HepG2 (cell line): ENCODE measurements around the gene UBXN2A. TPM values are rescaled to one million over a fixed set of nuclear protein-coding genes. Genes with fewer than 3 reads are reported as not detected.

ENCODE experiments used
- ATAC-seq: fragments of 200-7000 bp; cut with Tn5 transposase; 3 replicates; pipeline ENCODE4 v1.9.1; 2020; ENCODE audit warnings: mild to moderate bottlenecking, moderate library complexity
- BruUV-seq: library from RNA; stranded (reverse); fragments of 400-500 nt; replicated peaks from 2 replicates; lab custom pipeline; 2021; lab: Mats Ljungman, UMichigan
- CTCF ChIA-PET: fragments of 300-600 bp; formaldehyde crosslinking; extraction: SDS; loops from one replicate; lab custom pipeline; 2021; ENCODE audit warnings: low total read pairs, inconsistent platforms, low intra/inter-chr PET ratio; lab: Yijun Ruan, JAX
- POLR2A ChIA-PET: fragments of 350-600 bp; sonication (Branson Sonifier 250); formaldehyde crosslinking; loops from one replicate; lab custom pipeline; 2020; ENCODE audit warnings: antibody characterized with exemption, inconsistent platforms; lab: Yijun Ruan, JAX
- DNase-seq: peaks from one replicate; pipeline ENCODE4 v3.0.0-alpha.2; 2015; ENCODE audit warnings: low spot score
- FAIRE-seq: peaks from 3 replicates; lab custom pipeline; 2011; peaks lifted over from hg19 to GRCh38; lab: Jason Lieb, UNC
- H2AFZ ChIP-seq: one replicate; pipeline ENCODE4 v1.6.1; 2011; ENCODE audit warnings: low read length, inconsistent platforms
- H3K27ac ChIP-seq: fragments of 300-600 bp; 3 replicates; pipeline ENCODE4 v1.8.0; 2011; ENCODE audit warnings: mixed run types, mild to moderate bottlenecking, mixed read lengths, low read length, inconsistent platforms; ENCODE audit not compliant: insufficient read depth; ENCODE audit errors: extremely low read length
- H3K27me3 ChIP-seq, 2 experiments: fragments of 200-600 bp in 1 of 2; 2 replicates in 1 of 2; 3 replicates in 1 of 2; pipeline versions ENCODE4 v1.6.0 to v1.8.0; 2011; ENCODE audit warnings: low read length in 2 of 2, mild to moderate bottlenecking in 2 of 2, moderate library complexity in 2 of 2, inconsistent platforms in 1 of 2; ENCODE audit not compliant: insufficient read depth in 2 of 2, control insufficient read depth in 1 of 2
- H3K36me3 ChIP-seq, 2 experiments: fragments of 200-600 bp in 1 of 2; replicated peaks in 1 of 2; 2 replicates in 1 of 2; 3 replicates in 1 of 2; pipeline versions ENCODE4 v1.5.1 to v1.8.0; 2011; ENCODE audit warnings: low read length in 2 of 2, inconsistent platforms in 1 of 2; ENCODE audit not compliant: insufficient read depth in 2 of 2, control insufficient read depth in 1 of 2
- H3K4me1 ChIP-seq: 2 replicates; pipeline ENCODE4 v1.5.1; 2012; ENCODE audit warnings: low read length, inconsistent platforms; ENCODE audit not compliant: insufficient read depth
- H3K4me2 ChIP-seq: 2 replicates; pipeline ENCODE4 v1.6.0; 2011; ENCODE audit warnings: low read depth, low read length, inconsistent platforms
- H3K4me3 ChIP-seq, 3 experiments: fragments of 200-600 bp in 1 of 3; sonication (generic), shearing (Covaris generic) in 1 of 3; replicated peaks in 1 of 3; 2 replicates each; pipeline ENCODE4 v1.5.1; 2011 to 2016; ENCODE audit warnings: low read length in 3 of 3, inconsistent platforms in 2 of 3, low read depth in 2 of 3, mild to moderate bottlenecking in 2 of 3, control low read depth in 1 of 3, mixed read lengths in 1 of 3; ENCODE audit not compliant: insufficient read depth in 1 of 3
- H3K79me2 ChIP-seq: one replicate; pipeline ENCODE4 v1.6.1; 2011; ENCODE audit warnings: low read length, inconsistent platforms; ENCODE audit not compliant: insufficient read depth
- H3K9ac ChIP-seq: 2 replicates; pipeline ENCODE4 v1.6.0; 2011; ENCODE audit warnings: mild to moderate bottlenecking, low read depth, low read length, inconsistent platforms; ENCODE audit not compliant: insufficient read depth
- H3K9me3 ChIP-seq: 2 replicates; pipeline ENCODE4 v1.5.1; 2012; ENCODE audit warnings: mild to moderate bottlenecking, low read length
- H4K20me1 ChIP-seq: 2 replicates; pipeline ENCODE4 v1.6.0; 2011; ENCODE audit warnings: inconsistent platforms, mild to moderate bottlenecking, low read length, moderate library complexity; ENCODE audit not compliant: insufficient read depth
- CEBPB ChIP-seq: IDR thresholded peaks from 2 replicates; pipeline ENCODE4 v1.6.1; 2011; ENCODE audit warnings: low read depth, low read length, improper control_type of control experiment, borderline replicate concordance
- ELF3 ChIP-seq: IDR thresholded peaks from 2 replicates; pipeline ENCODE4 v1.6.1; 2016; ENCODE audit warnings: missing genetic modification reagents, missing compliant biosample characterization
- MTERF4 ChIP-seq: sonication (generic); formaldehyde crosslinking; IDR thresholded peaks from 2 replicates; pipeline ENCODE4 v1.8.0; 2023; ENCODE audit warnings: mild to moderate bottlenecking, missing genetic modification reagents
- NFATC3 ChIP-seq: sonication (generic); formaldehyde crosslinking; IDR thresholded peaks from 2 replicates; pipeline ENCODE4 v1.5.1; 2020; ENCODE audit warnings: mild to moderate bottlenecking, missing genetic modification reagents
- ZBTB7B ChIP-seq: sonication (generic); formaldehyde crosslinking; IDR thresholded peaks from 2 replicates; pipeline ENCODE4 v1.4.0; 2020; ENCODE audit warnings: missing genetic modification reagents
- ZUFSP ChIP-seq: sonication (generic); formaldehyde crosslinking; IDR thresholded peaks from 2 replicates; pipeline ENCODE4 v1.9.0; 2021; ENCODE audit warnings: missing genetic modification reagents, mild to moderate bottlenecking, borderline replicate concordance
- WGBS: methylation state at CpG from one replicate; pipeline ENCODE4 v1.1.6; 2017; ENCODE audit warnings: low lambda C conversion rate; 5-methylcytosine and 5-hydroxymethylcytosine counted together
- in situ Hi-C: cut with HindIII; loops from 2 replicates; pipeline ENCODE4 v1.10.0; 2017; ENCODE audit warnings: low pct_unique_long_range_greater_than_20kb; ENCODE audit not compliant: extremely low pct_ligation_motif_present
- intact Hi-C: fragments of 100-400 bp; cut with micrococcal nuclease; formaldehyde crosslinking; loops from one replicate; pipeline ENCODE4 v1.10.0; 2022; ENCODE audit not compliant: unreplicated experiment
- polyA plus RNA-seq, 8 experiments: library from polyadenylated mRNA; depleted of rRNA in 3 of 8; stranded (reverse) in 7 of 8; unstranded in 1 of 8; fragments of >200 nt; fragmentation: Illumina TruSeq in 4 of 8; extraction: Trizol in 4 of 8; gene quantifications; 2 replicates each; pipeline versions ENCODE4 v1.2.1 to v1.2.3, GENCODE V29; 2011 to 2016; ENCODE audit warnings: low read depth in 4 of 8, missing spikeins in 1 of 8, mixed read lengths in 1 of 8; ENCODE audit not compliant: insufficient read depth in 1 of 8
- total RNA-seq, 5 experiments: library from RNA; depleted of rRNA; stranded (reverse); fragments of >200 nt; fragmentation: Illumina TruSeq; extraction: Trizol; gene quantifications; 2 replicates each; pipeline ENCODE4 v1.2.3, GENCODE V29; 2016; ENCODE audit warnings: low read depth in 1 of 5
- TF ChIP-seq, protein P1 (sequence below): sonication (generic); formaldehyde crosslinking; IDR thresholded peaks from 2 replicates; pipeline ENCODE4 v1.4.0; 2020; ENCODE audit warnings: mild to moderate bottlenecking, low read depth, missing genetic modification reagents
- TF ChIP-seq, protein P2 (sequence below): sonication (generic); formaldehyde crosslinking; IDR thresholded peaks from 2 replicates; pipeline ENCODE4 v1.5.0; 2020; ENCODE audit warnings: mild to moderate bottlenecking, missing genetic modification reagents, moderate library complexity

Gene UBXN2A
- total and polyA plus RNA-seq, 2 of the 13 experiments (the other 11 are each of a cell fraction or from before 2014, with no cell fraction given) = 8.3 to 20.9 TPM

- TF ChIP-seq, protein P1, sequence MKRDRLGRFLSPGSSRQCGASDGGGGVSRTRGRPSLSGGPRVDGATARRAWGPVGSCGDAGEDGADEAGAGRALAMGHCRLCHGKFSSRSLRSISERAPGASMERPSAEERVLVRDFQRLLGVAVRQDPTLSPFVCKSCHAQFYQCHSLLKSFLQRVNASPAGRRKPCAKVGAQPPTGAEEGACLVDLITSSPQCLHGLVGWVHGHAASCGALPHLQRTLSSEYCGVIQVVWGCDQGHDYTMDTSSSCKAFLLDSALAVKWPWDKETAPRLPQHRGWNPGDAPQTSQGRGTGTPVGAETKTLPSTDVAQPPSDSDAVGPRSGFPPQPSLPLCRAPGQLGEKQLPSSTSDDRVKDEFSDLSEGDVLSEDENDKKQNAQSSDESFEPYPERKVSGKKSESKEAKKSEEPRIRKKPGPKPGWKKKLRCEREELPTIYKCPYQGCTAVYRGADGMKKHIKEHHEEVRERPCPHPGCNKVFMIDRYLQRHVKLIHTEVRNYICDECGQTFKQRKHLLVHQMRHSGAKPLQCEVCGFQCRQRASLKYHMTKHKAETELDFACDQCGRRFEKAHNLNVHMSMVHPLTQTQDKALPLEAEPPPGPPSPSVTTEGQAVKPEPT (CRISPR knock-in tag) = no peak
- TF ChIP-seq, all 625 proteins: peak for 0
Measured at GRCh38 chr2:24024996-24025663, 84.9 kb downstream of the UBXN2A start (continued).

GRCh38 chr2:24026233-24026632 lies 86.0 kb downstream of the UBXN2A start:
- Histone ChIP-seq H2AFZ (no peak overlapping the region), H3K79me2 (no peaks in the 10 kb centered on the region), H3K4me2 (no peak overlapping the region), H3K9me3 (no peaks in the 10 kb centered on the region), H3K4me1 (peaks cover 33% of the 10 kb centered on the region), H3K4me3 (no peak overlapping the region), H3K27me3 (no peaks in the 10 kb centered on the region), H4K20me1 (no peaks in the 10 kb centered on the region), H3K27ac (no peak overlapping the region), H3K36me3 (peaks cover 24 to 46% of the 10 kb centered on the region in 2 experiments), H3K9ac (no peak overlapping the region)
- TF ChIP-seq ELF3 = no peak
- no peak for TF ChIP-seq NFATC3
- TF ChIP-seq ZBTB7B (CRISPR knock-in tag) = no peak
- TF ChIP-seq, protein P2, sequence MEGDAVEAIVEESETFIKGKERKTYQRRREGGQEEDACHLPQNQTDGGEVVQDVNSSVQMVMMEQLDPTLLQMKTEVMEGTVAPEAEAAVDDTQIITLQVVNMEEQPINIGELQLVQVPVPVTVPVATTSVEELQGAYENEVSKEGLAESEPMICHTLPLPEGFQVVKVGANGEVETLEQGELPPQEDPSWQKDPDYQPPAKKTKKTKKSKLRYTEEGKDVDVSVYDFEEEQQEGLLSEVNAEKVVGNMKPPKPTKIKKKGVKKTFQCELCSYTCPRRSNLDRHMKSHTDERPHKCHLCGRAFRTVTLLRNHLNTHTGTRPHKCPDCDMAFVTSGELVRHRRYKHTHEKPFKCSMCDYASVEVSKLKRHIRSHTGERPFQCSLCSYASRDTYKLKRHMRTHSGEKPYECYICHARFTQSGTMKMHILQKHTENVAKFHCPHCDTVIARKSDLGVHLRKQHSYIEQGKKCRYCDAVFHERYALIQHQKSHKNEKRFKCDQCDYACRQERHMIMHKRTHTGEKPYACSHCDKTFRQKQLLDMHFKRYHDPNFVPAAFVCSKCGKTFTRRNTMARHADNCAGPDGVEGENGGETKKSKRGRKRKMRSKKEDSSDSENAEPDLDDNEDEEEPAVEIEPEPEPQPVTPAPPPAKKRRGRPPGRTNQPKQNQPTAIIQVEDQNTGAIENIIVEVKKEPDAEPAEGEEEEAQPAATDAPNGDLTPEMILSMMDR (CRISPR knock-in tag) = no peak
- no peak for TF ChIP-seq ZUFSP
- no peak for TF ChIP-seq CEBPB
- TF ChIP-seq MTERF4 (CRISPR knock-in tag) = no peak
- WGBS = 95% methylated on average over 2 of the region's 2 CpGs
- ChIA-PET CTCF (no interaction called here), POLR2A (interaction anchor here (1.4 to 5.2 kb wide), 6 partner anchors 11 to 100 kb away, joined by 4 to 20 read pairs (median 13); partner anchors contain the start of genes ATAD2B, TP53I3 and WDCP)
- DNase-seq (no peak), FAIRE-seq (no peak), ATAC-seq (no peak)
- BruUV-seq = no TSS peak
- intact Hi-C loops = no loop called here
- in situ Hi-C loops = loop anchor here (10.0 kb wide), 1 partner anchor 139 kb away; no protein-coding TSS in a partner anchor
